T-helper 1 cell treated with Interleukin-12 subunit alpha and Interleukin-12 subunit beta and Interleukin-4 antibody, amounts not matched to agents 30 ng/mL and 1 ng/mL, for 36 hours (primary cell): ENCODE results near the gene ASB9. TPM values are rescaled to one million over a fixed set of nuclear protein-coding genes. Genes with fewer than 3 reads are reported as not detected.
"Not testable (repeated sequence)": the region's sequence is repeated elsewhere in the genome, so short reads cannot be mapped to it uniquely, and the experiment has no call there.

Experiments used
- intact Hi-C: fragments of 100-400 bp; cut with micrococcal nuclease; formaldehyde crosslinking; loops from one replicate; pipeline ENCODE4 v1.15.1; 2024
- total RNA-seq: library from RNA; stranded (reverse); gene quantifications from 2 replicates; pipeline ENCODE4 v1.2.3, GENCODE V29; 2022

Gene ASB9, protein sequence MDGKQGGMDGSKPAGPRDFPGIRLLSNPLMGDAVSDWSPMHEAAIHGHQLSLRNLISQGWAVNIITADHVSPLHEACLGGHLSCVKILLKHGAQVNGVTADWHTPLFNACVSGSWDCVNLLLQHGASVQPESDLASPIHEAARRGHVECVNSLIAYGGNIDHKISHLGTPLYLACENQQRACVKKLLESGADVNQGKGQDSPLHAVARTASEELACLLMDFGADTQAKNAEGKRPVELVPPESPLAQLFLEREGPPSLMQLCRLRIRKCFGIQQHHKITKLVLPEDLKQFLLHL
- total RNA-seq = 0.34 and 0.39 TPM in 2 replicates

DNA sequence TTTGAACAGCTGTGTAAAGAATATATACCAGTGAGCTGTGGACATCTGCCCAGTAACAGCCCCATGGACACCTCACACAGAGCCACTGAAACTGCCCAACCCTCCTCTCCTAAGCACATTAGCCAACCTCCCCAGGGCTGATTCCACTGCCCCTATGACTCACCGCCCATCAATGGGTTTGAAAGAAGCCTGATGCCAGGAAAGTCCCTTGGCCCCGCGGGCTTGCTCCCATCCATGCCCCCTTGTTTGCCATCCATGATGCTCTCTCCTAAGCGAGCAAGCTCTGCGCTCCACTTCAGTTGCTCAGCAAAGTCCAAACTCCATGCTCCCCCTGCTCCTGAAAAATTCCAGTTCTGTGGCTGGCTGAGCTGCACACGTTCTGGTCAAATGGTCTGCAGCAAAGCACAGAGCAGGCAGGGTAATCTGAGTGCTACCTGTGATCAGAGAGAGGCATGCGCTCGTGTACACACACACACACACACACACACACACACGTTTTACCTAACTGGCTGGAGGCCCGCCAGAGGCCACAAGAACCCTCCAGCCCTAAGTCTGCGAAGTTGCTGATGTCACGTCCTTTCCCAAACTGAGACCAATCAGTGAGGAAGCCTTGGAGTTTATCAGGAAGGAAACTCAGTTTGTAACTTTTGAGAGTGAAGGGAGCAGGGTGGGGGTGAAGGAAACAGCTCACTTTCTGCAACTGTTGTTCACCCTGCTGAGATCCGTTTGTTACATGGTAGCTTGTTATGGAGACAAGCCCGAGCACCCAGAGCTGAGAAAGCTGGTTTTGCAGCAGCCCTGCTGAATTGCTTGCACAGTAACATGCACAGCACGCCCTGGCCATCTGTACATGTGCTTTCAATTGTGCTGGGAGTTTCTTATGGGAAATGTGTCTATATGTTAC, at the start of gene ASB9:
Gene ASB9 (minus strand): TSS at position 466 of the 904 bp plus-strand sequence. CDS start 209 bp downstream, at position 257.
- intact Hi-C loops = no loop called here

DNA sequence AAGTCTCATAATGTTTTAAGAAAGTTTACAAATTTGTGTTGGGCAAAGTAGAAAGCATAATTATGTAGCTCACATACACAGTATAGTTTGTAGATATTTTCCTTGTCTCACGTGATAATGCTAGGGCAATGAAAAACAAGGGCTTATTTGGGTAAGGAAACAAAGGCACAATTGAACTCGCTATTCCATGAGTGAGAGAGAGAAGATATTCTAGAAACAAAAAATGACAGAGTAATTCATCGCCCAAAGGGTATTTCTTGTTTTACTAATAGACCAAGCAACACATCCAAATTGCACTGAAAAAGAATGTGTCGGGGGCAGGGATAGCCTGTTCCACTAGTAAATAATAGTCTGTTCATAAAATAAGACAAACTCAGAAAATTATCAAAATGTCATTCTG, 49.2 kb upstream of the ASB9 start:
- intact Hi-C loops = no loop called here

DNA sequence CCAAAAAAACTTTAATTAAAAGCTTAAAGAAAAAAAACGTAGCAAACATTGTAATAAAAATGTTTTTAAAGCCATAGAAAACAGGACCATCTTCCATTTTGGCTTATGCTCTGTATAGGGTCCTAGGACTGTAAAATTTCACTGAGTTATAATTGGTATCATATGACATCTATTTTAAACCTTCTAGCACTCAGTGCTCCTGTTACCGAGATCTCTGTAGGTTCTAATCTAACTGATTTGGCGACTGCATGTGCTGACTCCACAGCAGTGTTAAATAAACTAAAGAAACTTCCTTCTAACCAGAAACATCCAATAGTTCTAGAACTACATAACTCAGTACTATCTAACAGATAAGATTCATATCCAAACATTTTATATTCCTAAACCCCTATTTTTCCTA, 45.6 kb upstream of the ASB9 start, which contains the start of gene ASB11:
Gene ASB11 (minus strand): TSS at position 132 of the 400 bp plus-strand sequence. CDS start 35 bp downstream, at position 97.
- intact Hi-C loops = no loop called here

DNA sequence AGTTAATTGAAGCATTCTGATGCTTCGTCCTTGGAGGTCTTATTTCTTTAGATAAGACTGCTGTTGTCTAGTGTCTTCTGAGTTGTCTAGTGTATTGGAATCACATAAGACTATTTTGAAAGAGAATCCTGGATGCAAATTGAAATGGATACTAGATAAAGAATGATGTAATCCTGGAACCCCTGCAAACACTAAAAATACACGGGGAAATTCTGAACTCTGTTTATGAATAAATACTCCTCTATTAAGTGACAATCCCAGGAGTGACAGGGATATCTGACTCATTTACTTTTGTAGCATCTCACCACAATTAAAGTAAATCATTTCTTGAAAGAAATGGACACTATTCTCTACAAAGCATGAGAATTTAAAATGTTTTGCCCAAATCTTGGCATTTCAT, 44.6 kb upstream of the ASB9 start:
- intact Hi-C loops = no loop called here

DNA sequence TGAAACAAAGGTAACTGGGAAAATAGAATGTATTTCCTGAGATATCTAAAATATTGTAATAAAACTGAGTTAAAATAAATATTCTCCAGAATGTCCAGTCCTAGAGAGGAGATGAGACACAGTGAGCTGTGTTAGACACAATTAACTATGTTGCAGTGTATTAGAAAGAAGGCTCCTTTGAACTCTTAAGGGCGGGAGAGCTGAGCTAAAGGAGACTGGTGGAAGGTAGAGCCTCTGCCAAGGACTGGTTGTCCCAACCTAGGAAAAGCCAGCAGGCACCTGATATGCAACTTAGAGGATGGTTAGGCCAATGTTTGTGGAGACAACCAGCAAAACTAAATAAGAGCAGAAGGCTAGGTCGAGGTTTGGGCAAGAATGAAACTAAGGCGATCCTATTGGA, 41.2 kb upstream of the ASB9 start:
- intact Hi-C loops = no loop called here

DNA sequence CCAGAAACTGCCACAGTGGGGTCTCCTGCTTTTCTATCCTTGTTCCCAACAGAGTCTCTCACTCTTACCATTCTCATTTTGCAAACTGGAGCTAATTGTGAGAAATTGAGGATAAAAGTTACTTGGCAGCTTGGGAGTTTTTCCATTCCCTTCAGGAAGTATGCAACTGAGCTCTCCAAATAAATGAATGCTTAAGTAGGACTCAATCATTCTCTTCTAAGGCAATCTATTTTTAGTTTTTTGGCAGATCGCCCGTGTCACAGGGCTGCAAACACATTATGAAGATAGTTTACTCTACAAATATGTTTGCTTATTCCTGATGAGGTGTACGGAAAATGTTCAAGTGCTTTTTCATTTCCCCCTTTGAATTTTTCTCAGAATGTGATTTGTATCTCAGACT, 40.2 kb upstream of the ASB9 start:
- intact Hi-C loops = no loop called here

DNA sequence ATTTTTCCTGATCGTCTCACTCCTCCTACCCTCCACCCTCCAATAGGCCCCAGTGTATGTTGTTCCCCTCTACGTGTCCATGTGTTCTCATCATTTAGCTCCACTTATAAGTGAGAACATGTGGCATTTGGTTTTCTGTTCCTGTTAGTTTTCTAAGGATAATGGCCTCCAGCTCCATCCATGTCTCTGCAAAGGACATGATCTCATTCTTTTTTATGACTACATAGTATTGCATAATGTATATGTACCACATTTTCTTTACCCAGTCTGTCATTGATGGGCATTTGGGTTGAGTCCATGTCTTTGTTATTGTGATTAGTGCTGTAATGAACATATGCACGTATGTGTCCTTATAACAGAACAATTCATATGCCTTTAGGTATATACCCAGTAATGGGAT, 36.0 kb upstream of the ASB9 start:
- intact Hi-C loops = not testable (repeated sequence)

DNA sequence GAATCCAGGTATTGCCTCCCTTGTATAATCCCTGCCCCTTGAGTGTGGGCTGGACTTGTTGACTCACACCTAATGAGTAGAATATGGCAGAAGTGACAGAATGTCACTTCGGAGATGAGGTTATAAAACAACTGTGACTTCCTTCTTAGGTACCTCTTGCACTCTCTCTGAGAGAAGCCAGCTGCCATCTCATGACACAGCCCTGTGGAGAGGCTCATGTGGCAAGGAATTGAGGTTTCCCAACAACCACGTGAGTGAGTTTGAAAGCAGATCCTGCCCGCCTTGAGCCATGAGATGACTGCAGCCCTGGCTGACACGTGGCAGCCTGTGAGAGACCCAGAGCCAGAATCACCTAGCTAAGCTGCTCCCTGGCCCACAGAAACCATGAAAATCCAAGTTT, 32.0 kb upstream of the ASB9 start:
- intact Hi-C loops = loop anchor here (2.0 kb wide), 1 partner anchor 33 kb away; the partner anchor contains the start of gene PIGA

DNA sequence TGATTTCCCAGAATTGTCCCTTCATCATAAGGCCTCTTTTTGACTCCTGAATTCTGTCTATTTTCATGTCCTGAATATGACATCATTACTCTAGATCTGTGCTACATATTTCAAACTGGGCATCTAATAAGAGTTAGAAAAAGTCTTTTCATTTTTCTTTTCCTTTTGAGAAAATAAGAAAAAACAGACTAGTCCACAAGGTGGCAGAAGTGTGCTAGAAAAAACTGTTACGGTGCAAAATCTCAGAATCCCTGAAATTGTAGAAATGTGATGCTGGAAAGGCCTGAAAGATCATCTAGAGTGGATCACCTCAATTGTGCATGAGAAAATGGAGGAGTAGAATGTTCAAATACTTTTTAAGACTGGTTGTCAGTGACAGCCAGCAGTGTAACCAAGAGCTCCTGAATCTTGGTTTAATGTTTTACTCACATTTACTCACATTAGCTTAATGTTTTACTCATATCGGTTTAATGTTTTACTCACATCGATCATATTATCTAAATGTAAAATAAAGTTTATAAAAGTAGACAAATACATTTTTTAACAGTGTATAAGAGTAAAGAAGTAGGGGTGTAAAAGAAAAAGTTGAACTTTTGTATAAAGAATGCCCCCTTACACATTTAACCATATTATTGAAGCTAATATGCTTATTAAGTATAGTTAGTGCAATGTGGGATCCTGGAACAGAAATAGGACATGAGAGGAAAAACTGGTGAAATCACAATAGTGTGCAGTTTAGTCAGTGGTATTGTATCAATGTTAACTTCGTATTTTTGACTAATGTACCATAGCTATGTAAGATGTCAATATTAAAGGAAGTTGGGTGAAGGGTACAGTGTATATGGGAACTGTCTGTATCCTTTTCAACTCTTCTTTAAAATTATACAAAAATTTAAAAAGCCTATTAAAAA, 30.3 kb upstream of the ASB9 start:
- intact Hi-C loops = loop anchor here (1.0 to 2.0 kb wide), 2 partner anchors 35 to 171 kb away; partner anchors contain the start of gene PIGA

DNA sequence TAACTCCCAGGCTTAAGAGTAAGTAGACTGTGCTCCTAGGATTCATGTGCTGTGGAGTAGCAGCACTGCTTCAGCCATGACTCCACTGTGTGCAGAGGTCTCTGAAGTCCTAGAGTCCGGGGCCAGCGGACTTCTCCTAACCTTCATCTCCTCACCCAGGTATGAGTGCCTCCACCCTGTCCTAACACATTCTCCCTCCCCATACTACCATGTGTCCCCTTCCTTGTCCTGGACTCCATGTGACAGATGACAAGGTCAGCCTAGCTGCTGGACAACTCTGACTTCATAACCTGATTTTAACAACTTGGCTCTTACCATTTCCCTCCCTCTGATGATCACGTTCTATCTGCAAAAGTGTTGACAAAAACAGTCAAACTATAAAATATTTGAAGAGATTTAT, 28.9 kb upstream of the ASB9 start:
- intact Hi-C loops = no loop called here

DNA sequence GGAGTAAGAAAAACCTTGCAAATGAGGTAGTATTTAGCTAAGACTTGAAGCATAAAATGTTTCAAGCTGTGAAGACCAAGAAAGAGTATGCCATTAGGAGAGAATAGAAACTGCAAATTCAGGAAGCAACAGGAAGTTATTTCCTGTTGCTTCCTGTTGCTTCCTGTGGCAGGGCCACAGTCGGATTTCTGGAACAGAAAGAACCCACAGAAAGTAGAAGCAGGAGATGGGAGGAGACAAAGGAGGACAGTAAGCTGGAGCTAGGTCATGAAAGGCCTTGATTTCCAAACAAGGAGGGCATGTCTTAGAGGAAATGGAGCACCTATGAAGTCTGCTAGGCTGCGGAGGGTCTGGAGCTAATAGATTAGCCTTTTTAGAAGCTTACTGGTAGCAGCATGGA, 28.3 kb upstream of the ASB9 start:
- intact Hi-C loops = no loop called here

DNA sequence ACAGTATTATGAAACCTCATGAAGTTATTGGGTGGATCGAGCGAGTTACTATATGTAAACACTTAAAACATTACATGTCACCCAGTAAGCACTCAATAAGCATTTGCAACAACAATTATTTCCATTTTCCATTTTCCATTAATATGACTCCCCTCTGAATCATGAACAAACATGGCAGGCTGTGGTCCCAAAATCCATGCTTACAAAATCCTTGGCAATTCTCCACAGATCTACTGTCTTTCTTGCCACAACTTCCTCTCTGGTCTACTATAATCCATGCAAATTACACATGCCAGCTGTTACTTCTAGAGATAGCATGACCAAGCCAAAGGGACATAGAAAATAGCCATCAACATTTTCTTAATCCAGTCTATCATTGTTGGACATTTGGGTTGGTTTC, 23.6 kb upstream of the ASB9 start:
- intact Hi-C loops = no loop called here

DNA sequence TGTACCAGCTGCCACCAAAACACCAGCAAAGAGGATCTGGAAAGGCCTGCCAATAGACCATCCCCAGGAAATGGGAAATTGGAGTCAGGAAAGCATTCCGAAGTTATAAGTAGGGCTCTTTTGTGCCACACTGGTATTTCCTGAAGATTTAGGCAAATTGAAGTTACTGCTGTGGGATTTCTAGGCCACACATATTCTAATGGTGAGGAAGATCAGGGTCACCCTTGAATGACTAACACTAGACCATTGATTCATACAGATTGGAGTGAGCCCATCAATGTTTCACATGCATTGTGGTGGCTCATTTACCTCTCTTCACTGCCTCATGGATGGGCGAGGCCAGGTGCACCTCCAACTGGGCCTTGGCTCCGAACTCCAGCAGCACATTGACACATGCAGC, 23.0 kb upstream of the ASB9 start:
- intact Hi-C loops = no loop called here

DNA sequence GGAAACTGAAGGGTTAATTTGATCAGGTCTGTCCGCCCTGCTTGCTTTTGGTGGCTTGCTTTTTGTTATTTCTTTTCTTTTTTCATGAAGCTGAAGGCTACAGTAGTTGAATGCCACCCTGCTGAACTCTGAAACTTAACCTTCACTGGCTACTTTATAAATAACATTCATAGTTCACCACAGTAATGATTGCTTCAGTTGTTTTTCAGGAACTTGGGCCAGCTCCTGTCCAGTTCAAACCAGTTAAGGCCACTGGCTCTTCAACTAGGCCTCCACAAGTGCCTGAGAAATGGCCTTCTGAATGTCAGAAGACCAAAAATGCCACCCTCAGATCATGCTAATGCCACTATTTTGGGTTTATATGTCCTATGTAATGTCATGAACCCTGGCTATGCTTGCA, 7.7 kb upstream of the ASB9 start:
- intact Hi-C loops = no loop called here

DNA sequence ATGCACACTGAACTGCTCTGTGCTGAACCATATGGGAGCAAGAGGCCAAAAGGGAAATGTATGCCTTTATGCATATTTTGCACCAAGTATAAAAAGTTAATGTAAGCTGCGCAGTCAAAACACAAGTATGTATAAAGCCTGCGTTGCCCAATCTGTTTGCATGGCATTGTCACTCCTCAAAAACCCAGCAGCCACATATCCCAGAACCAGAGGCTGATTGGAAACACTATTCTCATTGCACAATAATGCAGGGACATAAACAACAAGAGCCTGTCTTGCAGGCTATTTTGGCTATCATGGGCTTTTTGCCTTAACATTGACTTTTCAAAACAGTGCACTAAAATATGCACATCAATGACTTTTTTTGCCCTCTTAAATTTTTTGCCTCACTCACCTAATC, 5.1 kb upstream of the ASB9 start:
- intact Hi-C loops = no loop called here

DNA sequence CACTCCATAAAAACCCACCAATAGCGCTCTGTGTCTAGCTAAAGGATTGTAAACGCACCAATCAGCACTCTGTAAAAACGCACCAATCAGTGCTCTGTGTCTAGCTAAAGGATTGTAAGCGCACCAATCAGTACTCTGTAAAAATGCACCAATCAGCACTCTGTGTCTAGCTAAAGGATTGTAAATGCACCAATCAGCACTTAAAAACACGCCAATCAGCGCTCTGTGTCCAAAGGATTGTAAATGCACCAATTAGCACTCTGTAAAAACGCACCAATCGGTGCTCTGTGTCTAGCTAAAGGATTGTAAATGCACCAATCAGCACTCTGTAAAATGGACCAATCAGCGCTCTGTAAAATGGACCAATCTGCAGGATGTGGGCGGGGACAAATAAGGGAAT, 3.4 kb upstream of the ASB9 start:
- intact Hi-C loops = not testable (repeated sequence)

DNA sequence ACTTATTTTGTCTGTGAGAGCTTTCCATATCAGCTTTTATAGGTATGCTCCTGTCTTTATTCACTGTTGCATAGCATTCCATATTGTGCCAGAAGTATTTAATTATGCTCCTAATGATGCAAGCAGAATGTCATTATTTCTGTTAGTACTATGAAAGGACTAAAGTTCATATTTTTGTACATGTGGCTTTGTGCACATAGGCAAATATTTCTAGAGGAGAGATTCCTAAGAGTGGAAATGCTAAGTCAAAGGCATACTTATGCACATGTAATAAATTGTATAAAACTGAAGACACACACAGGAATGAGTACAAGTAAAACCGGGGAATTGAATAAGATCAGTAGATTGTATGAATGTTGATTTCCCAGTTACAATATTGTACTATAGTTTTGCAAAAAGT, 1.9 kb upstream of the ASB9 start:
- intact Hi-C loops = no loop called here

DNA sequence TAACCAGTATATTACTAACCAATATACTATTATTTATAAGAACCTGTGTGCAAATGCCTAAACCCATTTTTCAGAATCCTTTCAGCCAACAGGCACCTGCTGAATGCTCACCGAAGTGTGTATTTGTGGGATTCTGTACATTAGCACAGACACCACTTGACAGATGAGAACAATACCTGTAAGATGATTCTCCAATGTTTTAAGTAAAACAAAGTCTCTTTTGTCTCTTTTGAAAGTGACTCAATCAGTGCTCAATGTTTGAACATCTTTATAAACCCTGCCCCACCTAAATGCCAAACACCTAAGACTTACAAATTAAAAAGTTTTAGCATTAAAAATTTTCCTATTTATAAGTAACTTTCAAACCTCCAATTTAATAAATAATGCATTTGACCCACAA, 763 bp downstream of the ASB9 start:
- intact Hi-C loops = no loop called here

DNA sequence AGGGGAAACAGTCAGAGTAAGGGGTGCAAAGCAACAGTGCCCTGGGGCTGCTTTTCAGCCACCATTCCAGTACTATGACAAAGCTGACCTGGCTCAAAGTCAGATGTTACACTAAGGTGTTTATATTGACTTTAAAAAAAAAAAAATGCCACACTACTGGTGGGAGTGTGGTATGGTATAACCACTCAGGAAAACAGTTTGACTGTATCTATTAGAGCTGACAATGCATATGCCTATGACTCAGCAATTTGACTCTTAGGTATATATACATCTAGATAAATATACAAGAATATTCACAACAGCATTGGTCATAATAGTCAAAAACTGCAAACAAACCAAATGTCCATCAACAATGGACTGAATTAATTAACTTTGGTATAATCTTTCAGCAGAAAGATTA, 15.0 kb downstream of the ASB9 start:
- intact Hi-C loops = no loop called here

DNA sequence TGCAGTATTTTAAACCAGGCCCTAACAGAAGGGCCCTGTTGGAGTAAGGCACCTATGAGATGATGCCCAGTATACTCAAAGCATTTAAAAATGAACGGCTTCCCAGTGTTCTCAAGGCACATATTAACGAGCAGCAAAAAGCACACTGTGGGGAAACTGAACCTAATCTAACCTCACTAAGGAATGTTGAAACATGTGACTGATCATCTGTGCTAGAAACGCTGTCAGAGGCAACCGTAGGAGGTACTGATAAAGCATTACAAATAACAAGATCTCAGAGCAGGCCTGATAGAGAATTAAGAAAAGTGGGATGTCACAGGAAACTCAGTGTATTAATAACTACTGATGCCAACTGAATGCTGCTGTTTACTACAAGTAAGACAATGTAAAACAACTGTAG, 24.0 kb downstream of the ASB9 start:
- intact Hi-C loops = loop anchor here (10.0 kb wide), 2 partner anchors 371 to 751 kb away; partner anchors contain the start of genes FANCB and MOSPD2

DNA sequence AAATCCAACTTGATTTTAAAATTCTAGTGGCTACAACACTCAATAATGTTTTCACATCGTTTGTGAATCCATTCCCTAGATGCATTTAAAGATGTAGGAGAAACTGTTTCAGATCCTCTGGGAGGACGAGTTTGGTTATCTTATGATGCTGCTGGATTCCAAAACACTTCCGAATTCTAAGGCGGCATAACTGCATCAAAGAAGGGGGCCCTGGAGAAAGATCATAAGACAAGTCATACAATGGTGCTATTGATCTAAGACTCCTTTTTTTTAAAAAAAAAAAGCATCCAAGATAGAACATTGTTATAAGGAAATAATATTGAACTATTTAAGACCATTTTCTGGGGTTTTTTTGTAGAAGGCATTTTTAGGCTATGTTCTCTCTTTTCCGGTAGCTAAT, 25.5 kb downstream of the ASB9 start:
- intact Hi-C loops = loop anchor here (5.0 to 10.0 kb wide), 3 partner anchors 370 to 750 kb away; partner anchors contain the start of genes FANCB, GLRA2 and MOSPD2
